HCT116 (cell line): ENCODE results near the gene DGKE. TPM values are rescaled to one million over a fixed set of nuclear protein-coding genes. Genes with fewer than 3 reads are reported as not detected.

Experiments
- ATAC-seq: fragments of 200-7000 bp; cut with Tn5 transposase; 2 replicates; pipeline ENCODE4 v1.9.1; 2020; ENCODE audit warnings: mild to moderate bottlenecking, moderate library complexity
- BruUV-seq: library from RNA; stranded (reverse); fragments of 400-500 nt; replicated peaks from 2 replicates; lab custom pipeline; 2021; lab: Mats Ljungman, UMichigan
- CTCF ChIA-PET: fragments of 300-600 bp; sonication (Branson Sonifier 250); formaldehyde crosslinking; loops from one replicate; lab custom pipeline; 2021; ENCODE audit warnings: antibody characterized with exemption; lab: Charles Lee
- POLR2A ChIA-PET: fragments of 300-600, 350-600 bp; sonication (Branson Sonifier 250); formaldehyde crosslinking; loops from one replicate; lab custom pipeline; 2021; ENCODE audit warnings: antibody characterized with exemption; lab: Charles Lee
- RAD21 ChIA-PET, 2 experiments: fragments of 300-600 bp; sonication (Branson Sonifier 250); formaldehyde crosslinking; loops; one replicate each; lab custom pipeline; 2023; ENCODE audit warnings: low total read pairs in 2 of 2; ENCODE audit not compliant: uncharacterized antibody in 2 of 2, unreplicated experiment in 2 of 2, low non-redundant PET in 1 of 2; lab: Charles Lee
- DNase-seq: peaks from one replicate; pipeline ENCODE4 v3.0.0-alpha.2; 2010; ENCODE audit warnings: low read depth, low spot score
- H2AFZ ChIP-seq: fragments of 200-600 bp; shearing (Covaris generic), sonication (generic); 2 replicates; pipeline ENCODE4 v1.6.1; 2017; ENCODE audit warnings: low read depth, mixed run types, mixed read lengths, antibody characterized with exemption, low read length; ENCODE audit not compliant: poor library complexity, severe bottlenecking
- H3K27ac ChIP-seq: 2 replicates; pipeline ENCODE4 v1.5.1; 2012; ENCODE audit warnings: low read depth, low read length
- H3K27me3 ChIP-seq: fragments of 200-600 bp; sonication (generic); 2 replicates; pipeline ENCODE4 v1.6.1; 2016; ENCODE audit warnings: mixed run types, low read length, mixed read lengths; ENCODE audit not compliant: insufficient read depth
- H3K36me3 ChIP-seq, 2 experiments: fragments of 200-500 bp in 1 of 2; fragments of 200-600 bp in 1 of 2; sonication (Bioruptor generic) in 1 of 2; sonication (generic) in 1 of 2; 2 replicates each; pipeline versions ENCODE4 v1.5.1 to v1.6.1; 2014 to 2016; ENCODE audit warnings: low read length in 2 of 2, inconsistent platforms in 1 of 2, mixed read lengths in 1 of 2, mixed run types in 1 of 2; ENCODE audit not compliant: insufficient read depth in 2 of 2, control insufficient read depth in 1 of 2
- H3K4me1 ChIP-seq, 2 experiments: fragments of 200-600 bp in 1 of 2; sonication (generic) in 1 of 2; 2 replicates each; pipeline versions ENCODE4 v1.5.1 to v1.6.1; 2012 to 2017; ENCODE audit warnings: low read length in 2 of 2, inconsistent platforms in 1 of 2, mild to moderate bottlenecking in 1 of 2, mixed read lengths in 1 of 2, mixed run types in 1 of 2, moderate library complexity in 1 of 2; ENCODE audit not compliant: insufficient read depth in 2 of 2, control insufficient read depth in 1 of 2
- H3K4me2 ChIP-seq: fragments of 200-600 bp; sonication (generic); 2 replicates; pipeline ENCODE4 v1.6.1; 2017; ENCODE audit warnings: mixed run types, low read length, mixed read lengths
- H3K4me3 ChIP-seq, 2 experiments: fragments of 200-600 bp in 1 of 2; sonication (generic) in 1 of 2; replicated peaks in 1 of 2; 2 replicates each; pipeline ENCODE4 v1.5.1; 2011 to 2016; ENCODE audit warnings: low read length in 2 of 2, control low read depth in 1 of 2, low read depth in 1 of 2, mild to moderate bottlenecking in 1 of 2, mixed read lengths in 1 of 2, mixed run types in 1 of 2
- H3K79me2 ChIP-seq: fragments of 200-600 bp; sonication (generic); 2 replicates; pipeline ENCODE4 v1.6.1; 2017; ENCODE audit warnings: mild to moderate bottlenecking, mixed run types, low read length, moderate library complexity, mixed read lengths; ENCODE audit not compliant: insufficient read depth
- H3K9ac ChIP-seq: fragments of 200-600 bp; sonication (generic); 2 replicates; pipeline ENCODE4 v1.6.1; 2016; ENCODE audit warnings: low read length, mixed read lengths
- H3K9me2 ChIP-seq: fragments of 200-600 bp; sonication (generic), shearing (Covaris generic); 2 replicates; pipeline ENCODE4 v1.6.1; 2017; ENCODE audit warnings: mixed run types, mild to moderate bottlenecking, moderate library complexity; ENCODE audit not compliant: insufficient read depth
- H3K9me3 ChIP-seq, 2 experiments: fragments of 200-500 bp in 1 of 2; fragments of 200-600 bp in 1 of 2; sonication (Bioruptor generic) in 1 of 2; sonication (generic) in 1 of 2; 2 replicates each; pipeline ENCODE4 v1.6.1; 2014 to 2017; ENCODE audit warnings: low read length in 2 of 2, mixed read lengths in 2 of 2, inconsistent platforms in 1 of 2, low read depth in 1 of 2, mild to moderate bottlenecking in 1 of 2, mixed run types in 1 of 2, moderate library complexity in 1 of 2; ENCODE audit not compliant: control insufficient read depth in 1 of 2, insufficient read depth in 1 of 2
- H4K20me1 ChIP-seq: fragments of 200-600 bp; sonication (generic), shearing (Covaris generic); 2 replicates; pipeline ENCODE4 v1.6.1; 2017; ENCODE audit warnings: mixed run types, mild to moderate bottlenecking, moderate library complexity; ENCODE audit not compliant: insufficient read depth
- CEBPB ChIP-seq: IDR thresholded peaks from 2 replicates; pipeline ENCODE4 v1.6.1; 2012; ENCODE audit warnings: low read depth
- ELF1 ChIP-seq: IDR thresholded peaks from 2 replicates; pipeline ENCODE4 v1.6.1; 2012; ENCODE audit warnings: low read depth, borderline replicate concordance
- JUND ChIP-seq: IDR thresholded peaks from 2 replicates; pipeline ENCODE4 v1.6.1; 2012
- POLR2AphosphoS5 ChIP-seq: IDR thresholded peaks from 2 replicates; pipeline ENCODE4 v1.6.1; 2011; ENCODE audit warnings: mild to moderate bottlenecking, low read depth, low read length, moderate library complexity
- SIN3A ChIP-seq: IDR thresholded peaks from 2 replicates; pipeline ENCODE4 v1.6.1; 2012; ENCODE audit warnings: low read depth
- SRF ChIP-seq: IDR thresholded peaks from 2 replicates; pipeline ENCODE4 v1.6.1; 2012; ENCODE audit warnings: low read depth
- TCF7L2 ChIP-seq: IDR thresholded peaks from 2 replicates; pipeline ENCODE4 v1.7.0; 2011; ENCODE audit warnings: borderline replicate concordance, inconsistent platforms; ENCODE audit not compliant: insufficient read depth, insufficient read length; ENCODE audit errors: extremely low read depth
- YY1 ChIP-seq: IDR thresholded peaks from 2 replicates; pipeline ENCODE4 v1.6.1; 2011; ENCODE audit warnings: low read length, low read depth, moderate library complexity, mild to moderate bottlenecking; ENCODE audit not compliant: insufficient replicate concordance; ENCODE audit errors: extremely low read depth
- intact Hi-C: fragments of 100-400 bp; cut with micrococcal nuclease; formaldehyde crosslinking; loops from 2 replicates; pipeline ENCODE4 v1.10.0; 2022
- total RNA-seq: library from RNA; stranded (reverse); gene quantifications from one replicate; pipeline ENCODE4 v1.2.1, GENCODE V29; 2021; ENCODE audit not compliant: unreplicated experiment
- TF ChIP-seq, protein P1 (sequence below): IDR thresholded peaks from 2 replicates; pipeline ENCODE4 v1.6.1; 2011; ENCODE audit warnings: mild to moderate bottlenecking, low read length, moderate library complexity; ENCODE audit not compliant: insufficient replicate concordance; ENCODE audit errors: extremely low read depth
- TF ChIP-seq, protein P2 (sequence below): IDR thresholded peaks from 2 replicates; pipeline ENCODE4 v1.6.1; 2012

DGKE gene
- total RNA-seq, 1 experiment from 2014 or later: 5.2 TPM

DNA sequence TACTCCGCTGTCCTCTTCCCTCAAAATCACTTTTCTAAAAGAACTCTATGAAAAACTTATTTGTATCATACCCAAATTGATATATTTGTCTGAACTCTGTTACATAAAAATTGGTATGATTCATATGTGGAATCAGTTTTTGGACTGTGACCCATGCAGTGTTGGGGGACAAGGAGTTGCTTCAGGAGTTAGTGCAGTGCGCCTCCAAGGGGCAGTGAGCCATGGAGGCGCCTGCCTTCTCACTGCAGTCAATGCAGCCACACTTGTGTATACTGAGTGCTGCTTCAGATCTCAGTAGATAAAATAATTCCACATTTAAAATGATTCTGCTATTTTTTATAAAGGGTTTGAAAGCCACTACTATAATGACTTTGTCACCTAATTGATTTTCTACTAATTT lies 32.5 kb downstream of the DGKE start (continued):
- TF ChIP-seq ELF1 (no peak), SRF (no peak), YY1 (no peak), SIN3A (no peak), JUND (no peak)
- TF ChIP-seq, protein P1, sequence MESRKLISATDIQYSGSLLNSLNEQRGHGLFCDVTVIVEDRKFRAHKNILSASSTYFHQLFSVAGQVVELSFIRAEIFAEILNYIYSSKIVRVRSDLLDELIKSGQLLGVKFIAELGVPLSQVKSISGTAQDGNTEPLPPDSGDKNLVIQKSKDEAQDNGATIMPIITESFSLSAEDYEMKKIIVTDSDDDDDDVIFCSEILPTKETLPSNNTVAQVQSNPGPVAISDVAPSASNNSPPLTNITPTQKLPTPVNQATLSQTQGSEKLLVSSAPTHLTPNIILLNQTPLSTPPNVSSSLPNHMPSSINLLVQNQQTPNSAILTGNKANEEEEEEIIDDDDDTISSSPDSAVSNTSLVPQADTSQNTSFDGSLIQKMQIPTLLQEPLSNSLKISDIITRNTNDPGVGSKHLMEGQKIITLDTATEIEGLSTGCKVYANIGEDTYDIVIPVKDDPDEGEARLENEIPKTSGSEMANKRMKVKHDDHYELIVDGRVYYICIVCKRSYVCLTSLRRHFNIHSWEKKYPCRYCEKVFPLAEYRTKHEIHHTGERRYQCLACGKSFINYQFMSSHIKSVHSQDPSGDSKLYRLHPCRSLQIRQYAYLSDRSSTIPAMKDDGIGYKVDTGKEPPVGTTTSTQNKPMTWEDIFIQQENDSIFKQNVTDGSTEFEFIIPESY: no peak
- TF ChIP-seq, protein P2, sequence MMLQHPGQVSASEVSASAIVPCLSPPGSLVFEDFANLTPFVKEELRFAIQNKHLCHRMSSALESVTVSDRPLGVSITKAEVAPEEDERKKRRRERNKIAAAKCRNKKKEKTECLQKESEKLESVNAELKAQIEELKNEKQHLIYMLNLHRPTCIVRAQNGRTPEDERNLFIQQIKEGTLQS: no peak

DNA sequence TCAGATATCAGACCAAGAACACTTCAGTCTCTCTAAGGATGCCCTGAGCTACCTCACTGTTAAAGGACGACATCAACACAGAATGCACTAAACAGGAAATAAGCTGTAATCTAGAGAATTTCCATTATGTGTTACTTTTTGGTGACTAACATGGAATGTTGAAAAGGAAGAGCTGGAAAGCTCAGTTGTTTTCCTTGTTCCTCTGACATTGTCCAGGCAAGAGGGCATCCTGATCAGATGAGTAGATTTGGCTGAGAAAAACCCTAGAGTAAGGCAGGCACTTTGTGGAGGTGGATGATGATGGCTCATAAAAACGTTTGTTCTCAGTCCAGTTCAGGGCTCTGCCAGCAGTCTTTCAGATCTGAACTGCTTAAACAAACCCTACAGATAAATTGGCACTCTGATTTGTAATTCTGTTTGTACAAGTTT lies 34.0 kb downstream of the DGKE start:
- intact Hi-C loops: no loop called here
- Histone ChIP-seq H3K4me3 (no peak overlapping the region), H3K79me2 (no peaks in the 10 kb centered on the region), H3K9me2 (no peaks in the 10 kb centered on the region), H4K20me1 (no peaks in the 10 kb centered on the region), H3K27me3 (no peaks in the 10 kb centered on the region), H2AFZ (no peak overlapping the region), H3K4me1 (no peaks in the 10 kb centered on the region), H3K36me3 (no peaks in the 10 kb centered on the region), H3K9me3 (no peaks in the 10 kb centered on the region), H3K4me2 (no peak overlapping the region), H3K9ac (no peak overlapping the region), H3K27ac (no peak overlapping the region)
- CTCF ChIA-PET: no interaction called here
- TF ChIP-seq CEBPB (no peak), TCF7L2 (no peak), POLR2AphosphoS5 (no peak)
- DNase-seq (no peak), ATAC-seq (no peak)
- no TSS peak for BruUV-seq
- POLR2A ChIA-PET: interaction anchor here (1.2 kb wide), 1 partner anchor 46 kb away, joined by 4 read pairs; the partner anchor contains the start of gene TRIM25
- RAD21 ChIA-PET: no interaction called here
